Mesenchymal stem cell (in vitro differentiated cells and primary cell): Measurements from ENCODE around the gene SPAG17.
"Not testable (repeated sequence)": the region's sequence is repeated elsewhere in the genome, so short reads cannot be mapped to it uniquely, and the experiment has no call there.

Source experiments
- DNase-seq: peaks from one replicate; pipeline ENCODE4 v3.0.0-alpha.2; 2013
- H2AFZ ChIP-seq: one replicate; pipeline ENCODE4 v1.6.1; 2013; ENCODE audit warnings: low read depth, mild to moderate bottlenecking, control low read depth, inconsistent platforms, low read length, moderate library complexity
- H2AK5ac ChIP-seq: 2 replicates; pipeline ENCODE4 v1.6.1; 2013; ENCODE audit warnings: low read length, moderate library complexity, mild to moderate bottlenecking, inconsistent platforms; ENCODE audit not compliant: severe bottlenecking
- H2BK120ac ChIP-seq: one replicate; pipeline ENCODE4 v1.6.1; 2013; ENCODE audit warnings: low read depth, mild to moderate bottlenecking, inconsistent platforms, low read length, moderate library complexity
- H2BK12ac ChIP-seq, 2 experiments: one replicate each; pipeline ENCODE4 v1.6.1; 2013; ENCODE audit warnings: inconsistent platforms in 2 of 2, low read length in 2 of 2, mild to moderate bottlenecking in 2 of 2, moderate library complexity in 2 of 2, control low read depth in 1 of 2
- H2BK15ac ChIP-seq: one replicate; pipeline ENCODE4 v1.6.1; 2013; ENCODE audit warnings: mild to moderate bottlenecking, low read depth, inconsistent platforms; ENCODE audit not compliant: poor library complexity, severe bottlenecking
- H2BK5ac ChIP-seq: 2 replicates; pipeline ENCODE4 v1.6.1; 2013; ENCODE audit warnings: low read depth, mild to moderate bottlenecking, low read length, control low read depth, inconsistent platforms; ENCODE audit not compliant: poor library complexity, severe bottlenecking
- H3K14ac ChIP-seq, 2 experiments: one replicate each; pipeline ENCODE4 v1.6.1; 2013; ENCODE audit warnings: inconsistent platforms in 2 of 2, low read length in 2 of 2, control low read depth in 1 of 2, mild to moderate bottlenecking in 1 of 2, moderate library complexity in 1 of 2
- H3K18ac ChIP-seq, 2 experiments: one replicate each; pipeline ENCODE4 v1.6.1; 2013; ENCODE audit warnings: inconsistent platforms in 2 of 2, low read length in 2 of 2, control low read depth in 1 of 2, low read depth in 1 of 2, mild to moderate bottlenecking in 1 of 2
- H3K23ac ChIP-seq, 2 experiments: one replicate each; pipeline ENCODE4 v1.6.1; 2013; ENCODE audit warnings: inconsistent platforms in 2 of 2, low read length in 2 of 2, mild to moderate bottlenecking in 2 of 2, moderate library complexity in 2 of 2, control low read depth in 1 of 2
- H3K27ac ChIP-seq: 2 replicates; pipeline ENCODE4 v1.5.1; 2013; ENCODE audit warnings: mild to moderate bottlenecking, moderate library complexity, low read length, control low read depth, inconsistent platforms; ENCODE audit not compliant: poor library complexity, severe bottlenecking
- H3K27me3 ChIP-seq, 2 experiments: 2 replicates each; pipeline versions ENCODE4 v1.6.1 to v1.7.0; 2013; ENCODE audit warnings: low read length in 2 of 2, mild to moderate bottlenecking in 2 of 2, moderate library complexity in 2 of 2, control low read depth in 1 of 2, inconsistent platforms in 1 of 2; ENCODE audit not compliant: control insufficient read depth in 1 of 2, insufficient read depth in 1 of 2
- H3K36me3 ChIP-seq, 2 experiments: 2 replicates each; pipeline versions ENCODE4 v1.6.1 to v1.7.0; 2013; ENCODE audit warnings: low read length in 2 of 2, control low read depth in 1 of 2, inconsistent platforms in 1 of 2, low read depth in 1 of 2, mild to moderate bottlenecking in 1 of 2; ENCODE audit not compliant: insufficient read depth in 2 of 2, control insufficient read depth in 1 of 2
- H3K4ac ChIP-seq, 2 experiments: one replicate each; pipeline ENCODE4 v1.6.1; 2013; ENCODE audit warnings: inconsistent platforms in 2 of 2, low read length in 2 of 2, mild to moderate bottlenecking in 2 of 2, moderate library complexity in 2 of 2, control low read depth in 1 of 2, low read depth in 1 of 2
- H3K4me1 ChIP-seq: 2 replicates; pipeline ENCODE4 v1.6.1; 2013; ENCODE audit warnings: low read depth, low read length, control low read depth; ENCODE audit not compliant: control insufficient read depth, insufficient read depth
- H3K4me2 ChIP-seq: 2 replicates; pipeline ENCODE4 v1.6.1; 2013; ENCODE audit warnings: low read length, mild to moderate bottlenecking, inconsistent platforms; ENCODE audit not compliant: poor library complexity, severe bottlenecking
- H3K4me3 ChIP-seq, 2 experiments: 2 replicates each; pipeline versions ENCODE4 v1.5.1 to v1.7.0; 2013; ENCODE audit warnings: low read length in 2 of 2, mild to moderate bottlenecking in 2 of 2, control low read depth in 1 of 2, low read depth in 1 of 2; ENCODE audit not compliant: insufficient read depth in 1 of 2
- H3K79me1 ChIP-seq: replicated peaks from 2 replicates; pipeline ENCODE4 v1.6.1; 2013; ENCODE audit warnings: mild to moderate bottlenecking, control low read depth, low read length, inconsistent platforms; ENCODE audit not compliant: poor library complexity, severe bottlenecking
- H3K9ac ChIP-seq: 2 replicates; pipeline ENCODE4 v1.7.0; 2013; ENCODE audit warnings: mild to moderate bottlenecking, low read length, moderate library complexity
- H3K9me3 ChIP-seq: 2 replicates; pipeline ENCODE4 v1.7.0; 2013; ENCODE audit warnings: mild to moderate bottlenecking, low read length; ENCODE audit not compliant: control insufficient read depth
- H4K8ac ChIP-seq: one replicate; pipeline ENCODE4 v1.6.1; 2013; ENCODE audit warnings: inconsistent platforms, mild to moderate bottlenecking, low read length, moderate library complexity
- H4K91ac ChIP-seq: one replicate; pipeline ENCODE4 v1.6.1; 2013; ENCODE audit warnings: mild to moderate bottlenecking, low read length, inconsistent platforms
- WGBS: methylation state at CpG from one replicate; pipeline ENCODE4 v1.1.7; 2013; ENCODE audit warnings: mixed read lengths; 5-methylcytosine and 5-hydroxymethylcytosine counted together

The SPAG17 gene

DNA sequence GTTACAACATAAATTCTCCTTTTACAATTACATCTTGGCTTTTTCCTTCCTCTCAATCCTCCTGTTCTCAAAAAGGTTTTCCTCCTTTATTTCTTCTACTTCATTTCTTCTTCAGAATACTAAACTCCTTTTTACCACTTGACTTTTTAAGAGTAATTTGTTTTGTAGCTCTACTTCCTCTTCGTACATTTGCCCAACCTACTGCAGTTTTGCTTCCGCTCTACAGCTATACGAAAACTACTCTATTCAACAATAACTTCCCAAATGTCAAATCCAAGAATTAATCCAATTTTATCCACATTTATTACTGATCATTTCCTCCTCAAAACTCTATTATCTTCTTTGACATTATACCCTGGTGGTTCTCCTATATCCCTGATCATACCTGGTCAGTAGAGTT, 259.0 kb downstream of the SPAG17 start:
- Histone ChIP-seq H2AFZ (no peak overlapping the region), H2BK5ac (no peak overlapping the region), H2BK120ac (no peak overlapping the region), H2BK12ac (no peak overlapping the region), H4K8ac (no peak overlapping the region), H3K4me3 (no peak overlapping the region), H3K4ac (no peak overlapping the region), H3K79me1 (peaks cover 7% of the 10 kb centered on the region), H4K91ac (no peak overlapping the region), H3K36me3 (peaks cover 0 to 6% of the 10 kb centered on the region in 2 experiments), H3K9me3 (no peaks in the 10 kb centered on the region), H3K18ac (no peak overlapping the region), H3K23ac (no peak overlapping the region), H3K9ac (no peak overlapping the region), H3K4me1 (peaks cover 2% of the 10 kb centered on the region), H3K14ac (no peak overlapping the region), H3K27me3 (no peaks in the 10 kb centered on the region), H3K4me2 (no peak overlapping the region), H2AK5ac (no peak overlapping the region), H3K27ac (no peak overlapping the region), H2BK15ac (no peak overlapping the region)
- DNase-seq: no peak
- WGBS: 94% methylated on average over 3 of the region's 3 CpGs

DNA sequence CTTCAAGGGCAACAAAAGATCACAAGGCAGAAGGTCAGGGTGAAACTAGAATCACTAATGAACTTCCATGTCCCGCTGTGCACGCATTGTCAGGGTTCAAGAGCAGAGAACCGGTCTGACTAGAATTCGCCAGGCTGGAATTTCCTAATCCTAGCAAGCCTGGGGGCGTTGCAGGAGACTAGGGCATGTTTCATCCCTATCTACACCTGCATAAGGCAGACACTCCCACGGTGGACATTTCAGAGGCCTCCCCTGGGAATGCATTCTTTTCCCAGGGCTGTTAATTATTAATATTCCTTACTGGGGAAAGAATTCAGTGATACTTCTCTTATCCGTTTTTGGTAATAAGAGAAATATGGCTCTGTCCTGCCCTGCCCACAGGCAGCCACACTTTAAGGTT, 262.3 kb downstream of the SPAG17 start:
- WGBS: 96% methylated on average over 6 of the region's 7 CpGs
- H2BK5ac ChIP-seq, H3K23ac ChIP-seq, H4K91ac ChIP-seq, H2BK120ac ChIP-seq, H3K14ac ChIP-seq, H3K4me2 ChIP-seq, H3K4ac ChIP-seq, H4K8ac ChIP-seq, H2AK5ac ChIP-seq, H3K4me3 ChIP-seq, H2BK12ac ChIP-seq, H3K4me1 ChIP-seq, H3K27me3 ChIP-seq, DNase-seq, H2BK15ac ChIP-seq, H3K9ac ChIP-seq, H3K18ac ChIP-seq, H2AFZ ChIP-seq, H3K9me3 ChIP-seq, H3K27ac ChIP-seq: not testable (repeated sequence)
- Histone ChIP-seq H3K79me1 (peaks cover 10% of the 10 kb centered on the region), H3K36me3 (peaks cover 3 to 27% of the 10 kb centered on the region in 2 experiments)

DNA sequence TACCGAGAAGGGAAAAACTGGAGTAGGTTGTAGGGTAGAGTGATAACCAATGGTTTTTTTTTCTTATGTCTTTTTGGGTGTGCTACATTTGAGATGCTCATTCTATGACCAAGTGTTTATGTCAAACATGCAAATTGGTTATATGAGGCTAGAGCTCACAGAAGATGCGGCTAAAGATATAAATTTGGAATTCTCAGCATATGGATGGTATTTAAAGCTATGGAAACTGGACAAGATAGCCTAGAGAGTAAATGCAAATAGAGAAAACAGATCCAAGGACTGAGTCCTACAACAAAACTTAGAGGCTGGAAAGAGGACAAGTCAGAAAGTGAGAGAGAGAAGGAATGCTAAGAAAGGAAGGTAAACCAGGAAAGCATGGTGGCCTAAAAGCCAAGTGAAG, 263.0 kb downstream of the SPAG17 start:
- Histone ChIP-seq H3K9me3 (no peaks in the 10 kb centered on the region), H2AK5ac (no peak overlapping the region), H4K8ac (no peak overlapping the region), H3K36me3 (peaks cover 3 to 34% of the 10 kb centered on the region in 2 experiments), H2BK12ac (no peak overlapping the region), H3K4me2 (no peak overlapping the region), H3K23ac (no peak overlapping the region), H3K4me3 (no peak overlapping the region), H2BK120ac (no peak overlapping the region), H3K27ac (no peak overlapping the region), H2AFZ (no peak overlapping the region), H4K91ac (no peak overlapping the region), H3K4ac (no peak overlapping the region), H3K4me1 (no peaks in the 10 kb centered on the region), H2BK15ac (no peak overlapping the region), H2BK5ac (no peak overlapping the region), H3K9ac (no peak overlapping the region), H3K27me3 (no peaks in the 10 kb centered on the region), H3K79me1 (peaks cover 10% of the 10 kb centered on the region), H3K18ac (no peak overlapping the region), H3K14ac (no peak overlapping the region)
- no peak for DNase-seq
- 91% methylated on average over 2 of the region's 2 CpGs for WGBS

DNA sequence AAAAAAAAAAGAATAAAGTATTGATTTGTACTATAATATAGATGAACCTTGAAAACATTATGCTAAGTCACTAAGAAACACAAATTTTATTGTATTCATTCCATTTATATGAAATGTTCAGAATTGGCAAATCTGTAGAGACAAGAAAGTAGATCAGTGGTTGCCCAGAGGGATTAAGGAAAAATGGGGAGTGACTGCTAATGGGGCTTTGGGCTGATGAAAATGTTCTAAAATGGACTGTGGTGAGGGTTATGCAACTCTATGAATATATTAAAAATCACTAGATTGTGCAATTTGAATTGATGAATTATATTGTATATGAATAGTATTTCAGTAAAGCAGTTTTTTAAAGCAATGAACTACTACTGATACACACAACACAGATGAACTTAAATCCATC, 265.7 kb downstream of the SPAG17 start:
- H2AFZ ChIP-seq: no peak overlapping the region
- no peak for DNase-seq

More for the DNA sequence above, 265.7 kb downstream of the SPAG17 start:
- Histone ChIP-seq H3K4me2 (no peak overlapping the region), H2AK5ac (no peak overlapping the region), H3K36me3 (peaks cover 5 to 59% of the 10 kb centered on the region in 2 experiments), H4K8ac (no peak overlapping the region), H3K4me3 (no peak overlapping the region), H4K91ac (no peak overlapping the region), H3K79me1 (peaks cover 11% of the 10 kb centered on the region), H3K4me1 (no peaks in the 10 kb centered on the region), H2BK5ac (no peak overlapping the region), H3K27ac (no peak overlapping the region), H2BK120ac (no peak overlapping the region), H3K9ac (no peak overlapping the region), H3K9me3 (no peaks in the 10 kb centered on the region), H2BK12ac (no peak overlapping the region), H2BK15ac (no peak overlapping the region), H3K14ac (no peak overlapping the region), H3K27me3 (no peaks in the 10 kb centered on the region), H3K23ac (no peak overlapping the region), H3K18ac (no peak overlapping the region), H3K4ac (no peak overlapping the region)
